Measurements from ENCODE around the gene SPDYC. TPM values are rescaled to one million over a fixed set of nuclear protein-coding genes. Genes with fewer than 3 reads are reported as not detected.

SPDYC gene
- total RNA-seq, 1 donor from 2014 or later: not detected

- Histone ChIP-seq H3K9me3 (no peaks in the 10 kb centered on the region), H3K36me3 (no peaks in the 10 kb centered on the region), H3K4me3 (no peak overlapping the region), H3K27me3 (no peaks in the 10 kb centered on the region), H3K27ac (peak overlapping the region; percentile 71), H3K4me1 (peaks cover 17% of the 10 kb centered on the region)
- intact Hi-C loops (cut with DNase I): no loop called here
- TF ChIP-seq CTCF (IDR thresholded peaks at IDR 0.05): no peak
- ATAC-seq (peak; percentile 96), DNase-seq (peak; percentile 93)
Observed at GRCh38 chr11:65150509-65151299, 19.3 kb upstream of the SPDYC start.

GRCh38 chr11:65151331-65151899 is 18.6 kb upstream of the SPDYC start:
- intact Hi-C loops (cut with DNase I): no loop called here
- DNase-seq: no peak
- TF ChIP-seq CTCF (IDR thresholded peaks at IDR 0.05): no peak

GRCh38 chr11:65152122-65152521 is 17.9 kb upstream of the SPDYC start:
- Histone ChIP-seq H3K36me3 (no peaks in the 10 kb centered on the region), H3K27me3 (no peaks in the 10 kb centered on the region), H3K9me3 (no peaks in the 10 kb centered on the region), H3K27ac (no peak overlapping the region), H3K4me1 (peaks cover 17% of the 10 kb centered on the region), H3K4me3 (no peak overlapping the region)
- intact Hi-C loops (cut with DNase I): no loop called here
- ATAC-seq (no peak), DNase-seq (no peak)
- no peak for TF ChIP-seq CTCF (IDR thresholded peaks at IDR 0.05)

More at GRCh38 chr11:65151331-65151899, 18.6 kb upstream of the SPDYC start:
- Histone ChIP-seq H3K4me1 (peaks cover 17% of the 10 kb centered on the region), H3K27ac (peak overlapping the region; percentile 71), H3K4me3 (no peak overlapping the region), H3K36me3 (no peaks in the 10 kb centered on the region), H3K9me3 (no peaks in the 10 kb centered on the region), H3K27me3 (no peaks in the 10 kb centered on the region)
- no peak for ATAC-seq

GRCh38 chr11:65156256-65156655 is 13.8 kb upstream of the SPDYC start:
- Histone ChIP-seq H3K36me3 (no peaks in the 10 kb centered on the region), H3K4me3 (no peak overlapping the region), H3K27ac (no peak overlapping the region), H3K27me3 (no peaks in the 10 kb centered on the region), H3K9me3 (no peaks in the 10 kb centered on the region), H3K4me1 (peaks cover 7% of the 10 kb centered on the region)
- no peak for DNase-seq
- no peak for ATAC-seq
- no peak for TF ChIP-seq CTCF (IDR thresholded peaks at IDR 0.05)
- intact Hi-C loops (cut with DNase I): no loop called here

GRCh38 chr11:65156926-65157325 is 13.1 kb upstream of the SPDYC start:
- ATAC-seq: no peak
- H3K27me3 ChIP-seq: no peaks in the 10 kb centered on the region
- peaks cover under 1% of the 10 kb centered on the region for H3K4me1 ChIP-seq
- no peaks in the 10 kb centered on the region for H3K9me3 ChIP-seq
- H3K36me3 ChIP-seq: no peaks in the 10 kb centered on the region
- H3K4me3 ChIP-seq: no peak overlapping the region
- DNase-seq: no peak
- intact Hi-C loops (cut with DNase I): no loop called here
- H3K27ac ChIP-seq: no peak overlapping the region
- TF ChIP-seq CTCF (IDR thresholded peaks at IDR 0.05): no peak

Measured in upper lobe of right lung (tissue), 1 donor.